GOT3 (cell line): Measurements from ENCODE around the gene PSD2.
A peak's percentile ranks its signal among the peaks of the same experiment; 100 is the strongest.

Experiments
- DNase-seq: peaks from one replicate; lab custom pipeline; 2025; ENCODE audit warnings: mixed read lengths; lab: John Stamatoyannopoulos, UW

Gene PSD2

DNA sequence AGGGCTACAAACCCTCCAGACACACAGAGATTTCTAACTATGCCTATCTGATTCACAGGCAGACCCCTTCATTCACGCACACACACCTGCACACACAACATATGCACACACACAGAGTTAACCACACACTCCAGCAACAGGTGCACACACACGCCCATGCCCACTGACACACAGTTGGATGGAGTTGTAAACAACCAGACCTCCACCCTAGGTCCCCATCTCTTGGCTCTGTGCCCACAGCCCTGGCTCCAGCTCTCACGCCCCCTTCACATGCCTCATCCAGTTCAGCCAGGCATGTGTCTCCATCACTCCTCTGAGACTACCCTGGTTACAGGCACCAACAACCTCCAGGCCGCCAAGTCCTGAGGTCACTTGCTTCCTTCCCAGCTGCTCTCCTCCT, 61.1 kb downstream of the PSD2 start:
- DNase-seq = no peak

- DNase-seq = no peak
Measured at GRCh38 chr5:139859013-139859412, 63.4 kb downstream of the PSD2 start.

GRCh38 chr5:139861021-139861888, 65.6 kb downstream of the PSD2 start:
- no peak for DNase-seq

DNA sequence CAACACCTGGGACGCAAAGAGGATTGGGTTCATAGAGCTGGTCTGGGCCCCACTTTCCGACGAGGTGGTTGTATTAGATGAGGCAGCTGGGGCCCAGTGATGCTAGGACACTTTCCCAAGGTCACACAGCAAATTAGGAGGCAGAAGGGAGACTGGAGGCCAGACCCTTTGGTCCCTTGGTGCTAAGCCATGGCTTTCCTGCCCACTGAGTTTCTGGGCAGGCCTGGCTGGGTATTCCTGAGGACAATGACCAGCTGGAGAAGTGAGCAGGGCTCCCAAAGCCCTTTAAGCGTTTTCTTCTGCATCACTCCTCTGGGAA, 66.2 kb downstream of the PSD2 start:
- no peak for DNase-seq

DNA sequence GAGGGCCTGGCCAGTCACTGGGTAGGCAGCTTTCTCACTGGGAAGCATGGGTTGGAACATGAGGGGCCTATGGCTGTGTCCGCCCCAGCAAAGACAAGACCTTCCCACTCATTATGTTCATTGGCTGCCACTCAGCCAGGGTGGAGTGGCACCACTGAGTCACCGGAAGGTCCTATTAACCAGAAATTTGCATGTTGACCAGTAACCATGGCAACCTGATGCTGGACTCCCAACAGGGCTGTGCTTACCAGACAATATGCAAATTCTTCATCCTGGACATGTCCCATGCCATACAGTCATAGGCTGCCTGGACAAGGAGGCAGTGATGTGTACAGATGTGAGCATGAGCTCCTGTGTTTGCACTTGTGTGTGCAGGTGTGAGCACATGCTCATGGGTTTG, 66.7 kb downstream of the PSD2 start:
- peak; percentile 23 for DNase-seq

DNA sequence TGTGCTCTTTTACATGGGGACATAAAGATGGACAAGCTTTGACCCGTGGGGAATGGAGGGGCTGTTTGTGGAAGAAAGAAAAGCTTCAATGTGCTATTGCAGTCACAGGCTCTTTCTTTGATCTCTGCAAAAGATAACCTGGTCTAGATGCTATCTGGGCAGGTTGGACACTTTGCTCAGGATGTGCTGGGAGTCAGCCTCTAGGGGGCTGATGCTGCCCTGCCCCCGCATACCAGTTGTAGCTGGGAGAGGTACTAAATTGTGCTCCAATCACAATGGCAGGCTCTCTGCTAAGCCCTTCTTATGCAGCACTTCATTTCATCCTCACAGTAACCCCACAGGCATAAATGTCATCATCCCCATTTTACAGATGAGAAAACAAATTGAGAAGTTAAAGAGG, 67.2 kb downstream of the PSD2 start:
- DNase-seq = no peak

DNA sequence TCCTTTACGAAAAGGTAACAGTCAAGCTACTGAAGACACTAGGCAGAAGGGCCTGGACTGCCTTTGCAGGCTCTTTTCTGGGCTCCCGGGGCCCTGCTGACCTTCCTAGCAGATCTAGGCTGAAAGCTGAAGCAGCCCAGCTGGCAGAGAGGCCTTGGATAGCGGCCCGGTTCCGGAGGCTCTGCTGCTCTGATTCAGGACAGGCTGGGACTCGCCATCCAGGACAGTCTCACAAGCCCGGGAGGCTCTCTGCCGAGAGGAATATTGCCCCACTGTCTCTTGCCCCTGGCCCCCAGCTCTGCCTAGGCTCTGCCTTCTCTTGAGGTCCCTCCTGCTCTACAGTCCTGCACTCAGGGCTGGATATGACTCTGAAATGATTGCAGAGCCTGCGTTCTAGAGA, 67.8 kb downstream of the PSD2 start:
- DNase-seq = no peak

DNA sequence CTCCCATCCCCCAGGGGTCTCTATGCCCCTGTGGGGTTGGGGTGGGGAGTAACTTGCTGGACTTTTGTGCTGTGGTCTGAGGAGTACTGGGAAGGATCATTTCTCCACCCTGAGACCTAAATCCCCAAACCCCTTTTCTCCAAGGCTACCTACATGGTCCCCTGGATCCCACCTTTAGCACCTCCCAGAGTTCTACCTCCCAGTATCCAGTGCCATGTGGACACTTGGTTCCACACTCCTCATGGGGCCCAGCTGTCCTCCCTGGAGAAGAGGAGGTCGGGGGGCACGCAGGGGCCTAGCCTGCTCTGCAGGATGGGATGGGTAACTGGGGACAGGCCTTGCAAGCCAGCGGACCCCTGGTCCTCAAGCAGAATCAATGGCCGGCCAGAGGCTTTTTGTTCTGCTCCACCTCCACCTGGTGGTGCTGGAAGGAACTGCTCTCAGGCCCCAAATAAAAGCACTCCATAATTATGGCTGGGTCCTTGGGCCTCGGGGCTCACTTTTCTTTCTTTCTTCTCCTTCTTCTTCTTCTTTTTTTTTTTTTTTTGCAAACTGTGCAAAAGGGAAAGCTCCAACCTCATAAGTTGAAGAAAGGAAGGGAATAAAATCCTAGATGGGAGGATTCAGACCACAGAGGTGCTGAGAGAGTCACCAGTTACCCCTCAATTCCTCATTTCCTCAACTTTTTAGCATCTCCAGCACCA, 68.4 kb downstream of the PSD2 start:
- DNase-seq = no peak

- DNase-seq = no peak
Measured at GRCh38 chr5:139864716-139865483, 69.3 kb downstream of the PSD2 start.

GRCh38 chr5:139867109-139867508, 71.5 kb downstream of the PSD2 start:
- no peak for DNase-seq

DNA sequence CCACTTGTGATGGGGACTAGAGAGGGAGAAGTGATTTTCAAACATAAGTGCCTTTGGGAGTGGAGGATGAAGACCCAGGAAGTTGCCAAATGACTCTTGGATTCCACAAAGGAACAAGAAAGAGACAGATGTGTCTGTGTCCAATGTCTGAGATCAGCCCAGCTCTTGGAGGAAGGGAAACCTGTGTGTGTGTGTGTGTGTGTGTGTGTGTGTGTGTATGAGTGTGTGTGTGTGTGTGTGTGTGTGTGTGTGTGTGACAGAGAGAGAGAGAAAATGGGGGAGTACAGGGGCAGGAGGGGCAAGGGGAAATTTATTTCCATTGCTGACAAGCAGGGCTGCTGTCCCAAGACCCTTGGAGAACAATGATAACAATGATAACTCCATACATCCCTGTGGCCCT, 72.0 kb downstream of the PSD2 start:
- DNase-seq = no peak

DNA sequence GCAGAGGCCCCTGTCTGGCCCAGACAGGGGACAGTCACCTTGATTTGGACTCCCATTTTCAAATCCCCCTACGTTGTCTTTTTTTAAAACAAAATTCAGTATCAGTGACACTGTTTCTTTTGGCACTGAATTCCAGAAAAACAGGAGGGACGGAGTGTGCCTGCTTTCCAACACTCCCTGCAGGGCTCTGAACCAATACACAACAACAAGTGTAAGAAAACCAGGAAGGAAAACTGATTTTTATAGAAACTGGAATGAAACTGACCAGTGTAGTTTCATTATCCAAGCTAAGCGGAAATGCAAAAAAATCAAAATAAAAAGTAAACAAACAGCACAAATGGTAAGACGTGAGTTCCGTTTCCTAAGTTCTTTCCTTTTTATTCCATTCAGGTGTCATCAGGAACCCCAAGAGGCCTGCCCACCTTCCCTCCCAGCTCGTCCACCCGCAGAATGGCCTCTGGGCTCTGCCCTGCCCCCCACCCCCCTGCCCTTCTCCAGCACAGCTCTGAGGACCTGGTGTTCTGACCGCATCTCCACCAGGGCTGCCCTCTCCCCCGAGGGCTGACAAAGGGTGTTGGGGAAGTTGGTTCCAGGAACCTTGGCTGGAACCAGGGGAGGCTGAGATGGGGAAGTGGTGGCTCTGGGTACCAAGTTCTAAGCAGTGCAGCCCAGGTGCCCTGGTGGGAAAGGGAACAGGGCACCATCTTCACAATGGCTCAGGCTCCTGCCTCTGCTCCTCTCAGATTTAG, 73.6 kb downstream of the PSD2 start:
- DNase-seq = no peak

- no peak for DNase-seq
Measured at GRCh38 chr5:139870677-139871076, 75.1 kb downstream of the PSD2 start.

DNA sequence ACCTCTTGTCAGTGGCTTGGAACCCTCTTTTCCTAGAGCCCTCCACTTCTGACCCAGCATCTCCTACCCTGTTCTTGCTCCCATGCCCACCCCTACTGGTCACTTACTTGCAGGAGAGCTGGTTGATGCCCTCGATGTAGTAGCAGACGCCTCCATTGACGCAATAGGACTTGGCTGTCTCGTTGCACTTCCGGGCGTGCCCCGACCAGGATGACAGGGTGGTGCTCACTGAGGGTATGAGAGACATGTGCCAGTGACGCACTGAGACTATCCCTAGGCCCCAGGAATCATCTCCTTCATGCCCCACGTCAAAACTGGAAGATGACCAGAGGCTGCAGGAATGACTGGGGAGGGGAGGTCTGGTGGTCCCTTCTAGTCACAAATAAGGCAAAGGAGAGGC, 76.0 kb downstream of the PSD2 start:
- DNase-seq = no peak

DNA sequence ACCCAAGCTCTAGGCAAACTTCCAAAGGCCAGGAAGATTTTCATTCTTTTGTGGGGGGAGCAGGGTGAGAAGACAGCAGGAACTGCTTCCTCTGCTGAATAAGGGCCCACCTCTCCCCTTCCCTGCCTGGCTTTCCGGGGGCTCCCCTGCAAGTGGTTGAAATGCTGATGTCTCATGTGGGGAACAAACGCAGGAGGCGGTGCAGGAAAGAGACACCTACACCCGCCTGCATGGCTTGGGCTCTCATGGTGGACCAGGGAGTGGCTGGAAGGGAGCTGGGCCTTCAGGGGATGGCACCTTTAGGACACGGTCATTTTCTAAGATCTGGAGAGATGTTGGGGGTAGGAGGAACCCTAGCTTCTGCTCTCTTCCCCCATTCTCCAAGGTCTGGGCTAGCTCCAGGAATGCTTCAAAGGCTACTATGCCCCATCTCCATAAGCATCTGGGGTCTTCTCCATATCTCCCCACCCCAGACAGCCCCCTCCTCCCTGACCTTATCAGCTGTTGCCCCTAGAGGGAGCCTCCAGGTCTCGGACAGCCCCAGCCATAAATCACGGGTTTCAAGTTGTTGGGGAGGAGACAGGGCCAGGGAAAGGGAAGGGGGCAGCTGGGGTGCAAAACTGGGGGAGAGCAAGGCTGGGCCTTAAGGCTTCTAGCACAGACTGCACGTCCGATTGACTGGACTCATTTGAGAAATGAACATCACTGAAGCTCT, 76.6 kb downstream of the PSD2 start:
- DNase-seq = no peak

- no peak for DNase-seq
Measured at GRCh38 chr5:139872851-139873794, 77.5 kb downstream of the PSD2 start.

- no peak for DNase-seq
Measured at GRCh38 chr5:139875957-139876356, 80.3 kb downstream of the PSD2 start.

- DNase-seq = no peak
Measured at GRCh38 chr5:139877129-139877597, 81.6 kb downstream of the PSD2 start.

GRCh38 chr5:139878093-139878492, 82.5 kb downstream of the PSD2 start:
- no peak for DNase-seq
